ENCODE results near the gene DOLPP1. TPM values are rescaled to one million over a fixed set of nuclear protein-coding genes. Genes with fewer than 3 reads are reported as not detected.
A peak's percentile ranks its signal among the peaks of the same experiment; 100 is the strongest.

Gene DOLPP1
- total and polyA plus RNA-seq, 2 of the 8 experiments (the other 6 are each of a cell fraction or from before 2014, with no cell fraction given): 36.0 to 45.3 TPM

GRCh38 chr9:129110740-129111527 is 30.0 kb downstream of the DOLPP1 start, which contains the start of the genes CRAT and PTPA (continued):
- no peak for TF ChIP-seq CTBP2 (IDR thresholded peaks at IDR 0.05; ENCODE audit: borderline replicate concordance, insufficient read depth, insufficient read length, low read length)
- peak; percentile 92 for TF ChIP-seq TAF1 (IDR thresholded peaks at IDR 0.05; ENCODE audit: low read depth, low read length)
- TF ChIP-seq TEAD4 (IDR thresholded peaks at IDR 0.05; ENCODE audit: low read depth, low read length): no peak
- TF ChIP-seq EGR1 (IDR thresholded peaks at IDR 0.05; ENCODE audit: borderline replicate concordance, low read depth, low read length): no peak
- TF ChIP-seq POLR2AphosphoS5 (IDR thresholded peaks at IDR 0.05; ENCODE audit: low read depth, low read length): peak; percentile 96
- TF ChIP-seq SAP30 (IDR thresholded peaks at IDR 0.05; ENCODE audit: insufficient read depth, insufficient replicate concordance, low read length): peak; percentile 96
- TF ChIP-seq KDM5A (IDR thresholded peaks at IDR 0.05; ENCODE audit: low read length): peak; percentile 72
- TF ChIP-seq SP4 (IDR thresholded peaks at IDR 0.05; ENCODE audit: low read length): no peak
- no peak for TF ChIP-seq BRCA1 (IDR thresholded peaks at IDR 0.05; ENCODE audit: low read depth, low read length)
- TF ChIP-seq RFX5 (IDR thresholded peaks at IDR 0.05; ENCODE audit: borderline replicate concordance, low read depth, low read length): no peak
- peak; percentile 88 for TF ChIP-seq FOSL1 (IDR thresholded peaks at IDR 0.05; ENCODE audit: insufficient read depth, low read depth, low read length)
- no peak for TF ChIP-seq SIRT6 (IDR thresholded peaks at IDR 0.05; ENCODE audit: low read length)
- peak; percentile 80 for TF ChIP-seq NRF1 (IDR thresholded peaks at IDR 0.05; ENCODE audit: low read depth, low read length)
- TF ChIP-seq KDM4A (IDR thresholded peaks at IDR 0.05; ENCODE audit: low read depth, low read length, severe bottlenecking): no peak
- no peak for TF ChIP-seq POU5F1 (IDR thresholded peaks at IDR 0.05; ENCODE audit: low read depth, low read length)
- peak; percentile 94; the same call in 1 of the 2 replicates for TF ChIP-seq PHF8 (conservative IDR thresholded peaks at IDR 0.05; ENCODE audit: low read depth, low read length)
- no peak for TF ChIP-seq RNF2 (IDR thresholded peaks at IDR 0.05; ENCODE audit: borderline replicate concordance, low read depth, low read length, missing control alignments, poor library complexity, severe bottlenecking)
- TF ChIP-seq ATF3 (IDR thresholded peaks at IDR 0.05; ENCODE audit: insufficient read depth, low read depth, low read length): no peak
- no peak for TF ChIP-seq SUZ12 (IDR thresholded peaks at IDR 0.05; ENCODE audit: low read length)

All from H1 (cell line).